ENCODE measurements around the gene EFCC1. TPM values are rescaled to one million over a fixed set of nuclear protein-coding genes. Genes with fewer than 3 reads are reported as not detected.

The EFCC1 gene
- total RNA-seq, 2 experiments from 2014 or later = 0.16 to 0.38 TPM

DNA sequence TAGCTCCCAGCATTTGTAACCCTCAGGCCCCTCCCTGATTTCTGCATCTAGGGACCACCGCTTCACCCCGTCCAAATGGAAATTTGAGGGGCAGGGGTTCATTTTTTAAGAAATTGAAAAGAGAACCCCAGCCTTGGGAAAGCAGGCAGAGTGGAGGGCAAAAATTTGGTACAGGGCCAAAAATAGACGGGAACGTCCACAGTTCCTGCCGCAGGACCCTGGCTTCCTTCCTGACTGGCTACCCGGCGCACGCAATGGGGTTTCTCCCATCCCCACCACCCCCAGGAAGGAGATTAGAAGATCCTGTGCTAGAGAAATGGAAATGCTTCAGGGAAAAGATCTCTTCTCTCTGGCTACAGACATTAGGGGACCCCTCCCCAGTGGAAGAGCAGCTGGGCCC, 80.4 kb downstream of the EFCC1 start:
- H3K27me3 Mint-ChIP-seq = no peaks in the 10 kb centered on the region
- CTCF ChIA-PET = interaction anchor here (1.1 kb wide), 1 partner anchor 111 kb away, joined by 6 read pairs; no protein-coding TSS in a partner anchor
- H3K27ac Mint-ChIP-seq = no peak overlapping the region

GRCh38 chr3:129082026-129082425, 80.9 kb downstream of the EFCC1 start:
- CTCF ChIA-PET = interaction anchor here (1.1 kb wide), 1 partner anchor 112 kb away, joined by 6 read pairs; no protein-coding TSS in a partner anchor
- intact Hi-C loops (cut with micrococcal nuclease) = no loop called here
- DNase-seq = no peak
- ATAC-seq = no peak
- no peak overlapping the region for H3K4me3 Mint-ChIP-seq
- H3K27me3 Mint-ChIP-seq = no peaks in the 10 kb centered on the region
- H3K4me1 Mint-ChIP-seq (ENCODE audit: low read depth) = peaks cover 8% of the 10 kb centered on the region
- no peaks in the 10 kb centered on the region for H3K36me3 Mint-ChIP-seq (ENCODE audit: low read depth)
- POLR2A ChIA-PET = interaction anchor here (1.0 kb wide), 1 partner anchor 11 kb away, joined by 3 read pairs; no protein-coding TSS in a partner anchor
- TF ChIP-seq, protein P1, sequence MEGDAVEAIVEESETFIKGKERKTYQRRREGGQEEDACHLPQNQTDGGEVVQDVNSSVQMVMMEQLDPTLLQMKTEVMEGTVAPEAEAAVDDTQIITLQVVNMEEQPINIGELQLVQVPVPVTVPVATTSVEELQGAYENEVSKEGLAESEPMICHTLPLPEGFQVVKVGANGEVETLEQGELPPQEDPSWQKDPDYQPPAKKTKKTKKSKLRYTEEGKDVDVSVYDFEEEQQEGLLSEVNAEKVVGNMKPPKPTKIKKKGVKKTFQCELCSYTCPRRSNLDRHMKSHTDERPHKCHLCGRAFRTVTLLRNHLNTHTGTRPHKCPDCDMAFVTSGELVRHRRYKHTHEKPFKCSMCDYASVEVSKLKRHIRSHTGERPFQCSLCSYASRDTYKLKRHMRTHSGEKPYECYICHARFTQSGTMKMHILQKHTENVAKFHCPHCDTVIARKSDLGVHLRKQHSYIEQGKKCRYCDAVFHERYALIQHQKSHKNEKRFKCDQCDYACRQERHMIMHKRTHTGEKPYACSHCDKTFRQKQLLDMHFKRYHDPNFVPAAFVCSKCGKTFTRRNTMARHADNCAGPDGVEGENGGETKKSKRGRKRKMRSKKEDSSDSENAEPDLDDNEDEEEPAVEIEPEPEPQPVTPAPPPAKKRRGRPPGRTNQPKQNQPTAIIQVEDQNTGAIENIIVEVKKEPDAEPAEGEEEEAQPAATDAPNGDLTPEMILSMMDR (IDR thresholded peaks at IDR 0.05) = no peak
- no peak overlapping the region for H3K27ac Mint-ChIP-seq
- H3K9me3 Mint-ChIP-seq = no peaks in the 10 kb centered on the region

More for the DNA sequence above, 80.4 kb downstream of the EFCC1 start:
- H3K4me1 Mint-ChIP-seq (ENCODE audit: low read depth) = peaks cover 8% of the 10 kb centered on the region
- ATAC-seq (no peak), DNase-seq (no peak)
- H3K4me3 Mint-ChIP-seq = no peak overlapping the region
- intact Hi-C loops (cut with micrococcal nuclease) = no loop called here
- POLR2A ChIA-PET = no interaction called here
- H3K9me3 Mint-ChIP-seq = no peaks in the 10 kb centered on the region
- no peaks in the 10 kb centered on the region for H3K36me3 Mint-ChIP-seq (ENCODE audit: low read depth)
- TF ChIP-seq, protein P1 (IDR thresholded peaks at IDR 0.05) = no peak

GRCh38 chr3:129084501-129084900, 83.4 kb downstream of the EFCC1 start:
- H3K36me3 Mint-ChIP-seq (ENCODE audit: low read depth) = no peaks in the 10 kb centered on the region
- ChIA-PET POLR2A (no interaction called here), CTCF (interaction anchor here (1.0 to 1.1 kb wide), 2 partner anchors 31 to 114 kb away, joined by 3 to 4 read pairs; no protein-coding TSS in a partner anchor)
- no peaks in the 10 kb centered on the region for H3K9me3 Mint-ChIP-seq
- no peak for DNase-seq
- no peak for ATAC-seq
- no peak overlapping the region for H3K27ac Mint-ChIP-seq
- TF ChIP-seq, protein P1 (IDR thresholded peaks at IDR 0.05) = no peak
- peaks cover 8% of the 10 kb centered on the region for H3K4me1 Mint-ChIP-seq (ENCODE audit: low read depth)
- no peaks in the 10 kb centered on the region for H3K27me3 Mint-ChIP-seq
- intact Hi-C loops (cut with micrococcal nuclease) = no loop called here
- H3K4me3 Mint-ChIP-seq = no peak overlapping the region

DNA sequence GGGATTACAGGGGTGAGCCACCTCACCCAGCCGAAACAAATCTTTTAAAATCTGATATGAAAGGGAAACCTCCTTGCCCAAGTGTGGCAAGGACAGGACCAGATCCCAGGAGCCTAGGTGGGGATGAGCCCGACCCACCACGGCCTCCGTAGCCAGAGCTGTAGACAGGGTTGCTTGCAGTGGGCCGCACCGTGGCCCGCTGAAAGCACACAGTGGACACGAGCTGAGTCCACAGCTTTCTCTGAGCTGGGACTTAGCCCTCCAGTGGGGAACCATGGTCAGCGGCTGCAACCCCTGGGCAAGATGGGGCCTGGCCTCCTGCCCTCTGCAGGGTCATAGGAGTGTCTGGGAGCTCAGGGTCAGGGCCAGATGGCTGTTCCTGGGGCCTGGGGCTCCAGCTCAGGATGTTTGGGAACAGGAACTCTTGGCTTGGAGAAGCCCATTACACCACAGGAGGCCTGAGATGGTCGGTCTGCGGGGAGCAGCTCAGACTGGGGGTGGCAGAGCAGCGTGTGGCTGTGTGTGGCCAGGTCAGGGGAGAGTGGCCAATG, 84.1 kb downstream of the EFCC1 start:
- Mint-ChIP-seq H3K27ac (peak overlapping the region; percentile 32), H3K4me1 (ENCODE audit: low read depth) (peaks cover 8% of the 10 kb centered on the region), H3K4me3 (no peak overlapping the region), H3K27me3 (no peaks in the 10 kb centered on the region), H3K36me3 (ENCODE audit: low read depth) (no peaks in the 10 kb centered on the region), H3K9me3 (no peaks in the 10 kb centered on the region)
- intact Hi-C loops (cut with micrococcal nuclease) = no loop called here
- ATAC-seq = no peak
- ChIA-PET POLR2A (interaction anchor here (0.8 to 0.9 kb wide), 3 partner anchors 12 to 22 kb away, joined by 3 read pairs; no protein-coding TSS in a partner anchor), CTCF (interaction anchor here (1.0 kb wide), 3 partner anchors 13 to 160 kb away, joined by 3 to 4 read pairs (median 4); no protein-coding TSS in a partner anchor)
- TF ChIP-seq, protein P1 (IDR thresholded peaks at IDR 0.05) = no peak
- DNase-seq = no peak

DNA sequence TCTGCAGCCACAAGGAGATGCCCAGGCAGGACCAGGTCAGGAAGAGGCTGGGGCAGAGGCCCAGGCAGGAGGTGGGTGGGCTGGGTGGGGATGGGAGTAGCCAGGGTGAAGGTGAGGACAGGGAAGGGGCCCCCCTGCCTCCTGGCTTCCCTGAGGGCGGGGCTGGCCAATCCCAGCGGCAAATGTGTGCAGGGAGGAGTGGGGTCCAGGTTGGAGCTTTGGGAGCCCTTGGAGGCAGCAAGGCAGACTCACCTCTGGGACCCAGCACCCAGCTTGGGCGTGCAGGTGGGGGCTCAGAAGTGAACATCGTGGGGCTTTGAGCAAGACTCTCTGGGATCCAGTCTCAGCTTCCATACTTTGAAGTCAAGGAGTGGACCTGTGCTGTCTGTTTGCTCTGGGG, 84.7 kb downstream of the EFCC1 start:
- TF ChIP-seq, protein P1 (IDR thresholded peaks at IDR 0.05) = no peak
- Mint-ChIP-seq H3K27me3 (no peaks in the 10 kb centered on the region), H3K4me3 (no peak overlapping the region), H3K9me3 (no peaks in the 10 kb centered on the region), H3K27ac (peak overlapping the region; percentile 32), H3K36me3 (ENCODE audit: low read depth) (no peaks in the 10 kb centered on the region), H3K4me1 (ENCODE audit: low read depth) (peaks cover 8% of the 10 kb centered on the region)
- intact Hi-C loops (cut with micrococcal nuclease) = no loop called here
- ChIA-PET CTCF (interaction anchor here (1.0 kb wide), 2 partner anchors 14 to 160 kb away, joined by 3 to 4 read pairs; no protein-coding TSS in a partner anchor), POLR2A (interaction anchor here (0.9 kb wide), 2 partner anchors 12 to 22 kb away, joined by 3 read pairs; no protein-coding TSS in a partner anchor)
- DNase-seq (no peak), ATAC-seq (no peak)

Data from activated CD8-positive, alpha-beta T cell treated with anti-CD3 and anti-CD28 coated beads for 36 hours (primary cell).